Embryonic facial prominence (tissue), 1 donor: ENCODE data around the gene PVALEF.

Experiments used
- DNase-seq: peaks from one replicate; pipeline ENCODE4 v3.0.0-alpha.2; 2016; ENCODE audit errors: extremely low spot score

Gene PVALEF

DNA sequence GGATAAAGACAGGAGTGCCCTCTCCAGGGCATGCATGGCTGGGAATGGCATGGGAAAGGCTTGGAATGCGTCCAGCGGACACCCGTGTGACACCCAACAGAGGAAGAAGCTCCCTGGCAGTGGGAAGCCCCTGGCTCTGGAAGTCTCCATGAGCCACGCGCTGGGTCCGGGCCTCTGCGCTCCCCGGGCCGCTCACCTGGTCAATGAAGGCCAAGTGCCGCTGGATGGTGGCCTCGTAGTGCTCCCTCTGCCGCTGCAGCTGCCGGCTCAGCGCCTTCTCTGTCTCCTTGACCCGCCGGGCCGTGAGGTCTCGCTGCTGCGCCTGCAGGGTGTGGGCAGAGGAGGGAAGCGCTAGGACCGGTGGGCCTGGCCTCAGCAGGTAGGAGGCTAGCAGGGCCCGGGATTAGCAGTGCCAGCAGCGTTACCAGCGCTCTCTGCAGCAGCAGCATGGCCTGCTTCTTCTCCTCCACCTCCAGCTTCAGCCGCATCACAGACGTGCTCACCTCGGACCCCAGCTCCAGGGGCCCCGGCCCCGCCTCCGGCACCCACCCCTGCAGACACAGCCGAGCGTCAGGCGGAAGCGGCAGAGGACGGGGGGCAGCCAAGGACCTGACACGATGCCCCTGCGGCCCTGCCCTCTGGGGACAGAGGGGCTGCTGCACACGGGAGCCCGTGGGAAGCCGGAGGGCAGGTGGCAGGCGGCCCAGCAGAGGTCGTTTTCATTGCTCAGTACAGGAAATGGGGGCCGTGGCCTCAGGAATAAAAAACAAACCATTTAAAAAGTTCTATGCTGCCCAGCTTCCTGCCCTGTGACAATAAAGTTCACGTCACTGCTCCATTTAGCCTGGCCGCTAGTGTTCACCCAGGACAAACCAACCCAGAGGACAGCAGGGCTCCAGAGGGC lies 31.4 kb downstream of the PVALEF start:
- no peak for DNase-seq

DNA sequence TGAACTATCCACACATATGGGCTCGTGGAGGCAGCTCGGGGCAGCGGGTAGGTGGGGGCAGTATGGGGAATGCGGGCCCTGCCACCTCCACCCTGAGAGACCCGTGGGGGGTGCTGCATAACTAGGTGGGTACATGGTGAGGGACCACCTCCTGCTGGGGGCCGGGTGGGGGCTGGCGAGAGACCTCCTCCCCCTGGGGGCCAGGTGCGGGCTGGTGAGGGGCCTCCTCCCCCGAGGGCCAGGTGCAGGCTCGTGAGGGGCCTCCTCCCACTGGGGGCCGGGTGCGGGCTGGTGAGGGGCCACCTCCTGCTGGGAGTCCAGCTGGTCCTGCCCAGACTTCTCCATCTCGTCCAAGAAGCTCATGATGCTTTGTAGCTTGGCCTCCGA lies 32.1 kb downstream of the PVALEF start:
- DNase-seq = no peak

DNA sequence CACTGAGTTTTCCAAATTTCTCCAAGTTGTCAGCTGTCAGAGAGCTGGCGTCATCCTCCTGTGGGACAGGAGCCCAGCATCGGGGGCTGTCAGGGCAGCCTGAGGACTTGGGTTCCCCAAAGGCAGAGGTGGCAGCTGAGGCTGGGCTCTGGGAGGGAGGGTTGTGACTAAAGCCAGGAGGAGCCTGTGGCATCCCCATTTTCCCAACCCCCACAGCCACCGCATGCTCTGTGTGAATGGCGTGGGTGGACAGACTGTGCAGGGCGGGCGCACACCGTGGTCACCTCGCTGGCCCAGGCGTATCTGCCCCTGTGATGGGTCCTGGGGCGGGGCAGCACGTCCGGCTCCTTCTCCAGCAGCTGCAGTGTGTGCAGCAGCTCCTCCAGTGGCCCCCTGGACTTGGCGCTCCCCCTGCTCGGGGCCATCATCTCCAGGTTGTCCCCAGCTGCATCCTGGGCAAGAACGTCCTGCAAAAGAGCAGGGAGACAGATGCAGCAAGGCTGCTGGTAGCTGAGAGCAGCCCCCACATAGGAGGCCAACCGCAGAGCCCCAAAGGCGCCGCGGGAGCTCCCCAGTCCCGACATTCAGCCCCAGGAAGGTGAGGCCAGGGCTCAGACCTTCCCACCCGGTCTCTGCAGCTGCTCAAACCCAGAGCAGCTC lies 32.7 kb downstream of the PVALEF start:
- DNase-seq = no peak

DNA sequence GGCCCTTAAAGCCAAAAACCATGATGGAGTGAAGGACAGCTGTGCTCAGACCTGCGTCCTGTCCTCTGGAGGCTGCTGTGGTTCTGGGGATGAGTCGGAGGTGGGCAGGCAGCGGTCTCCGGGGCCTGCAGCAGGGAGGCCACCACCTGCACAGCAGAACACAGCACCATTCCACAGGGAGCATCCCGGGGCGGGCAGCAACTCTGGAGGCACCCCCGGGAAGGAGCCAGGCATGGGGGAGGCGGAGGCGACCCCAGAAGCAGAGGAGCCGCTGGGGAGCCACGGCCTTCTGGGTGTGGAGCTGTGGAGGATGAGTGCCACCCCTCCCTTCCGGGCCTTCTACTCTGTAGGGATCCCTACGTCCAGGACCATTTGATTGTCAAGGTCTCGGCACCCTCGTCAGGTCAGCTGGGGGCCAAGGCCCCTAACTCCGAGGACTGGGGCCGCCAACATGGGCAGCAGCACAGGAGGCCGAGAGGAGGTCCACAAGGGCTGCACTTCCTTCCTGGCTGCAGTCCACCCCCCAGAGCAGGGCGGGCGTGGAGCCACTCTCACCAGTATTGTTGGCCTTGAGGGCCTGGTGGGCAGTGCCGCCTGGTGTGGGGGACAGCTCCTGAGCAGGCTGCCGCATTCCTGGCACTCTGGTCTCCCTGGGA lies 33.6 kb downstream of the PVALEF start:
- no peak for DNase-seq

DNA sequence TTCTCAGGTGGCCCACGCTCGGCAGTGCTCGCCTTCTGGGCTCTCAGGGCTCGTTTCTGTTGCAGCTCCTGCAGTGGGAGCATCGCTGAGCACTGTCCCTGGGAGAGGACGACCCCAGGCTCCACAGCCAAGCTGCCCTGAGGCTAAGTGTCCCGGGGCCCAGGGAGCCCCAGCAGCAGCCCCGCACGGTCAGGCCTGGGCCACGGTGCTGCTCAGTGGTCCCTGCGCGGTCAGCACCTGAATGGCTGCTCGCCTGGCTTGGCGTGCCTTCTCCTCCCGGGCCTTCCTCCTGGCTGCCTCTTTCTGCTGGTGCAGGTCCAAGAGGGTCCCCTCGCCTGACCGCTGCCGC lies 34.1 kb downstream of the PVALEF start:
- DNase-seq = no peak

DNA sequence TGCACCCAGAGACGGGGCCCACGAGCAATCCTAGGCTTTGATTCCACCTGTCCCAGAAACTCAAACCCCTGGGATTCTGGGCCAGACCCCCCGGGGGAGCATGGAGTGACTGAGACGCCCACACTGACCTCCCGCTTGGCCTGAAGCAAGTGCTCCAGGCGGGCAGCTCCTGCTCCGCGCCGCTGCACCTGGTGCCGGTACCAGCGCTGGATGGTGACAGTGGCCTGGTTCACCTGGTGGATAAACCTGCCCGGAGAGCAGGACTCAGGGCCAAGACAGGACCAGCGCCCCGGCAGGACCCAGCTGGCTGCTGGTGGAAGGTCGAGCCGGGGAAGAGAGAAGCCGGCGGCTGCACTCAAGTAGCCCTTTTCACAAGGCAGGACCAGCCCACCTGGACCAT lies 34.9 kb downstream of the PVALEF start:
- DNase-seq = no peak

DNA sequence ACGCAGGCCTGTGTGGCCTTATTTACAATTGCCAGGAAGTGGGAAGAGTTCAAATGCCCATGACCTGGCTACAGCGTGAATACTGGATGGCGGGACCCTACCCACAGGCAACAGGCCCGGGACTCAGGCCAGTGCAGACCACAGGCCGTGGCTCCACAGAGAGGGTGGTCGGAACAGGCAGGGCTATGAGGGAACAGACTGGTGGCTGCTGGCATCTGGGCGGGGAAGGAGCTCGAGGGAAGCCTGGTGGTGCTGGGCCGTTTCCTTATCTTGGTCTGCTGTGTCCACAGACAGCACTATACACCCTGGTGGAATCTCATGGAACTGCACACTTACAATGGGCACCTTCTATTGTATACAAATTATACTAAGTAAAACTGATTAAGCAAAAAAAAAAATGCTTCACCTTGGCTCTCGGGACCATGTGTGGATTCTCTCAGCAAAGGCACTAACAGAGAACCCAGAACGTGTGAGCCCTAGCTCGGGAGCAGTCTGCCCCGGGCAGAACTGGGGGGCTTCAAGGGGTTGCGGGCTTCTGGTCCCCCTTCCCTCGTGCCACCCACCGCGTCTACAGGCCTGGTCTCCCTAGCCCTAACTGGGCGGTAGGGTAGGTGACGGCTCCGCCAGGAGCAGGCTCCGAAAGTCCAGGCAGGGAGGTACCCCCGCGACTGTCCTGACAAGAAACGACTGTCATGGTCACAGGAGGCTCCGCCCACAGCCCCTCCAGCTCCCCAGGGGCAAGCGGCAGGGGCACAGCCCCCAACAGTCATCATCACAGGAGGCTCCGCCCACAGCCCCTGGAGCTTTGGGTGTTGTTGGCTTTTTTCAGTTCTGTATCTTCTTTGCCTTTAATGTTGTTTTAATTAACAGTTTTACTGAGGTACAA lies 35.6 kb downstream of the PVALEF start:
- no peak for DNase-seq

DNA sequence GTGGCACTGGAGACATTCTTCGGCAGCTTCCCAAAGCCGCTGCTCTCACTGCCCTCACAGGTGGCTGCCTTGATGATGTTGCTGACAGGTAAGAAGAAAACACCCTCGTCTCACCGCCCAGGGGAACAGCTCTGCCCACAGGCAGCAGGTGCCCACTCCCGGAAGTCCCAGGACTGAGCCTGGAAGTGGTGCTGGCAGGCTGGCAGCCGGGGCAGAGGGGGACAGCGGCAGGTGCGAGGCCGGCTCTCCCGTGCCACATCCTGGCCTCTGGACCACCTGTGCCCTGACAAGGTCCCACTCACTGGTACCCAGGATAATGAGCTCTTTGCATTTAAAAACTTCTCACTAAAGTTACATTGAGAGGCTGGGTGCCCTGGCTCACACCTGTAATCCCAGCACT lies 37.0 kb downstream of the PVALEF start:
- DNase-seq = no peak

DNA sequence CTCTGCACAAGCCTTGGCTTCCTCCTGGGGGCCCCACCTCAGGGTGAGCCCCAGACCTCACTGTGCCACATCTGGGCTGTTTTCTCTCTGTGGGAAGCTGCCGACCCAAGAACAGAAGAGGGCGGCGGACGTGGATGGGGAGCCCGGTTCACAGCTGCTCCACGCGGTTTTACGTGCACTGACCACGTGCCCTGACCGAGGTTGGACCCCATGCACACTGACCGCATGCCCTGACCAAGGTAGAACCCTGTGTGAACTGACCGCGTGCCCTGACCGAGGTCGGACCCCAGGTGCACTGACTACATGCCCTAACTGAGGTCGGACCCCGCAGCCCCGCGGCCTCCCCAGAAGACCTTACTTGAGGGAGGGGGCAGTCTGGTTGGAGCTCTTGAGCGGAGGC lies 37.8 kb downstream of the PVALEF start:
- DNase-seq = no peak

DNA sequence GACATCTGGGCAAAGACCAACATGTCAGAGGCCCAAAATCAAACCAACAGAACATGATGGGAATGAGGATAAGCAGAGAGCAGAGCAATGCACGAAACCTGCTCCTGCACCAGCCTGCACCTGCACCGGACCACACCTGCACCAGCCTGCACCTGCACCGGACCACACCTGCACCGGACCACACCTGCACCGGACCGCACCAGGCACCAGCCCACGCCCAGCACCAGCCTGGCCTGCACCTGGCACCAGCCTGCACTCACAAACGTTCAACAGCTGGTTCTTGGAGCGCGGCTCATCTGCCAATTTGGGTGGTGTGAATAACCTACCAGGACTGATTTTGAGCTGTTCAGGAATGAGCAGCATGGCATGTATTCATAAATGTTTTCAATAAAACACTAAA lies 39.3 kb downstream of the PVALEF start:
- no peak for DNase-seq

DNA sequence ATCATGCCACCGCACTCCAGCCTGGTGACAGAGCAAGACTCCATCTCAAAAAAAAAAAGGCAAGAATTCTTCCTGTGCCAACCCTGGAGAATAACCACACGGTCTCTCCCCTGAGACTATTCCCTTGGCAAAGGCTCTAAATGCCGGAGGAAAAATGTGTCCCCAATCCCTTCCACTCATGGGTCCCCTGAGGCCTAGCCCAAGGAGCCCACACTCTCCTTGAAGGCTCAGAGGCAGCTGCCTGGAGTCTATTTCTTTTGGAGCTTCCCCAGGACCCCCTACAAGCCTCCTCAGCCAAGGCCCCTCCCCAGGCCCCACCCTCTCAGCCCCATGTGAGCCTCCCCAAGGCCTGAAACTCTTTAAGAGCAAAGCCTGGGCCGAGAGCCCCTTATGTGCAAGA lies 40.9 kb downstream of the PVALEF start:
- DNase-seq = no peak

DNA sequence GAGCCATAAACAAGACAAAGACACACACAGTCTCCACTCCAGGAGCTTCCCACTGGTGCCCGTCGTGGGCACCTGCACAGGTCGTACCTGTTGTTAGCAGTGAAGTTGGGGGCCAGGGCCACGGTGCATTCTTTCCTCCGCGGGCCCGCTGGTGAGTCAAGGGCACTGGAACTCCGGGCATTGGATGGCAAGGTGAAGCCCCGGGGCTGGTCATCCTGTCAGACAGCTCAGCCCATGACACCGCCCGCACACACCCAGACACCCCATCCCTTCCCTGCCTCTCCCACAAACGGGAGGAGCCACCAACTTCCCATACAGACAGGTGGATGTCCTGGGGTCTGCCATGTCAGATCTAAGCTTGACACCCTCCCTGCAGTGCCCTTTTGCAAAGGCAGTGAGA lies 41.4 kb downstream of the PVALEF start:
- no peak for DNase-seq

DNA sequence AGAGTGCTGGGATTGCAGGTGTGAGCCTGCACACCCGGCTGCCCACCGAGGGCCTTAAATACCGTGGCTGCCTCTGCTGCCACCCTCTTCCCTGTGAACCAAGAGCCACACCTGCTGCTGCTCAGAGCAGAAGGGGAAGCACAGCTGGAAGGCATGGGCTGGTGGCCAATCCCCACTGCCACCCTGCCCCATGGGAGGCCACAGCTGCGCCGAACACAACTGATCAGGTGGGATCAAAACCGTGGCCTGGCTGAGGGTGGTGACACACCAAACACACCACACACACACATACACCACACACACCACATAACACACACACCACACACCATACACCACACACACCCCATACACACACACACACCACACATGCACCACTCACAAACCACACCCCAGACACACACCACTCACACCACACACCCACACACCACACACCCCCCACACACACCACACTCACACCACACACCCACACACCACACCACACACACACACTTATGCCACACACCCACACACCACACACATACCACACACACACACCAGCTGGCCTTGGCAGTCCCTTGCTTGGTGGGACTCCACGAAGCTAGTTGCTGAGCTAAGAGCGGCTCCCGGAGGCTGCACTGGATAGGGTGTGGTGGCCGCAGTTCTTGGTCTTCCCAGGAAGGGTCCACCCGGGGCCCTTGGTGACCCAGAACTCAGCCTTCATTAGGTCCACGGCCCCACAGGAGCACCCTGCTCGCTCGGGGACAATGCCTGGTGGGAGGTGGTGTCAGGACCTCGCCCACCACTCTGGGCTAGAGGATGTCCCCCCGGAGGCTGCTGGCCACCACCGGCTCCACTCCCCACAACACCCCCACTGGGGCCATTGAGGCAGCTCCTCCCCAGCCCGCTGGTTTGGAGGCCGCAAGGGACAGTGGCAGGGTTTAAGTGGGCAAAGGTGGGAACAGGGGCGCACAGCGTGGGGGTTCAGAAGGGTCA lies 42.6 kb downstream of the PVALEF start:
- no peak for DNase-seq

DNA sequence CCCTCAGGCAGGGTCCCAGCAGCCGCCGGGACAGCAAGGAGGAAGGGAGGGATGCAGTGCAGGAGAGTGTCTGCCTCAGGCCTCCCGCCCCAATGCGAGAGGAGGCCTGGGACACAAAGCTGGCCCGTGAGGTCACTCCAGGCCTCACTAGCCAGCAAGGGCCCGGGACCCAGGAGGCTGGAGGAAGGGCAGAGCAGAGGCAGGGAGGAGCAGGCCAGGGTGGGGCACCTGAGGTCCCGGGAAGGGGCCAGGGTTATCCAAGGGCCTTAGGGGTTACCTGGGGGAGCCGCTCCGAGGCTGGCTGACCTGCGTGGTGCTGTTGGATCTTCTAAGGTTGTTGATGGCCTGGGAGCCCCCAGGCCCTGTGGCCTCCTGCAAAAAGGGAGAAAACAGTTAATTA lies 43.3 kb downstream of the PVALEF start:
- DNase-seq = no peak

DNA sequence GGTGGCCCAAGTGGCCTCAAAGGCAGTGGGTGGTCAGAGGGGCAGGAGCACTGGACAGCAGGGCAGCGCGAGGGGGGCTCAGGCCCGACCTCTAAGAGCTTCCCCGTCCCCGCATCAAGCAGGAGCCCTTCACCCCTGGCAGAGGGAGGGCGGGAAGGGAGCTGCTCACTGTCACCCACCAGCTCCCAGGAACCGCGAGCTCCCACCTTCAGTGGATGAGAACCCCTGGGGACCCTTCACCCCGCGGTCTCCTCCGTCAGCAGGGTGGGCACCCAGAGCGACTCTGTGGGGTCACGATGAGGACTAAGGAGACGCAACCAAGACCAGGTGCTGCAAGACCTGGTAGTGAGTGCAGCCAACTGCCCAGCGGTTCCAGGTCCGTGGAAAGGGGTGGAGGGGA lies 43.8 kb downstream of the PVALEF start:
- no peak for DNase-seq

DNA sequence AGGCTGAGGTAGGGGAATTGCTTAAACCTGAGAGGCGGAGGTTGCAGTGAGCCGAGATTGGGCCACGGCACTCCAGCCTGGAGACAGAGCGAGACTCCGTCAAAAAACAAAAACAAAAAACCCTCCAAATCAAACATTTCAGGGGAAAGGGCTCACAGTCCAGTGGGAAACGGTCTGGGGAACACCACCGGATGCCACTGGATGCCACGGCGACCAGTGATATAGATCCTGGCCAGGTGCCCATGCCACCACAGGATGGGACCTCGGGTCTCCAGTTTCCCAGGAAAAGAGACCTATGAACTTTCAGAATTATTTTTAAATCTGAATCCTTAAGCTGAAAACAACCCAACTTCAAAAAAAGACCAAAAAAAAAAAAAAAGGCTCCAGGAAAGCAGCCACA lies 45.2 kb downstream of the PVALEF start:
- DNase-seq = no peak

DNA sequence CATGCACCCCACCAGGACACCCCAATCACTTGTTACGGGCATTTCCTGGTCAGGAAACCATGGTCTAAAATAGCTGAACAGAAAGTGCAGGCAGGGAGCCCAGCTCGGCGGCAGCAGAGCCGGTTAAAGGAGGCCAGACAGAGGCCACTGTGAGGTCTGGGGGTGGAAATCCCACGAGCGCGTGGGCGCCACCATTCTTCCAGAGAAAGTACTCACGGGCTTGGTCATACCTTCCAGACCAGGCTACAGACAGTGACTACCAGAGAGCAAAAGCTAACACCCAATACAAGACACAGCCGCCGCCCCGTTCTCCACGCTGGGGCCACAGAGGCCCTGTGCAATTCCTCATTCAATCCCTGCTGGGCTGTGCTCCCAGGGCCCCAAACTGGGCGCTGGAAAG lies 45.6 kb downstream of the PVALEF start:
- DNase-seq = no peak

DNA sequence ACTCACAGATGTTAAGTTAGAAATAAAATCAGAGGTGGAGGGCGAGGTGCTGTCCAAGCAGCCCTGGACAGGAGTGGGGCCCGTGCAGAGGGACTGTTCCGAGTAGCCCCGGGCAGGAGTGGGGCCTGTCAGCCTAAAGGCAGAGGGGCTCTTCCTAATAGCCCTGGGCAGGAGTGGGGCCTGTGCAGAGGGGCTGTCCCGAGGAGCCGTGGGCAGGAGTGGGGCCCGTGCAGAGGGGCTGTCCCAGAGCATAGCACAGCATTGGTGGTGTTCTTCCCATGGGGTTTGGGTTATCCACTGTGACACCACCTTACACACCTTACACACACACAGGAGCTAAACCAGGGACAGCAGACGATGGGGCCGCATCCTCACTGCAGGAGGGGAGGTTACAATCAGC lies 47.1 kb downstream of the PVALEF start:
- DNase-seq = no peak

DNA sequence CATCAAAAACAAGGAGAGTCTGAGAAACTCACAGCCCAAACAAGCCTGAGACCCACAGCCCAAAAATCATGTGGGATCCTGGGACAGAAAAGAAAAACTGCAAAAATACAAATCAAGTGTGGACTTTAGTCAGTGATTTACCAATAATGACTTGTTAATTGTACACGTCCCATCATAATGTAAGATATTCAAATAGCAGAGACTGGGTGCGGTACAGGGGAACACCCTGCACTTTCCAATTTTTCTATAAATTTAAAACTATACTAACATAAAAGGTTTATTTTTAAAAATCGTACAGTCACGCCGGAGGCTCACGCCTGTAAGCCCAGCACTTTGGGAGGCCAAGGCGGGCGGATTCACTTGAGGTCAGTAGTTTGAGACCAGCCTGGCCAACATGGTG lies 48.7 kb downstream of the PVALEF start:
- no peak for DNase-seq

DNA sequence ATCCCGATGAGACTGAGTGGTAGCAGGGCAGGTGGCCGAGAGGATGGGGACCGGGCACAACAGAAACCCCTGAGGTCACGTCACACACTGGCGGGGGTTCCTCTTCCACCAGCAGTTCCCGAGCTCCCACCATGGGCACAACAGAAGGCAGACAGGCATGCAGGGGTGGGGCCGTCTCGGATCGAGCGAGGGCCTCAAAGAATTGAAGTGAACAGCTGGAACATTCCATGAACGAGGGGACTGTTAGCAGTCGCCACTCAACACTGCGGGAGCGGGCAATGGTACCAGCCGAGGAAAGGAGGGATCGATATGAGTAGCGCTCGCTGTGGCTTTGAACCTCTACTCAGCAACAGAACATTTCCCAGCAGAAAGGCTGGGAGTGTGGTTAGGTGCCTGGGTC lies 52.2 kb downstream of the PVALEF start:
- no peak for DNase-seq

DNA sequence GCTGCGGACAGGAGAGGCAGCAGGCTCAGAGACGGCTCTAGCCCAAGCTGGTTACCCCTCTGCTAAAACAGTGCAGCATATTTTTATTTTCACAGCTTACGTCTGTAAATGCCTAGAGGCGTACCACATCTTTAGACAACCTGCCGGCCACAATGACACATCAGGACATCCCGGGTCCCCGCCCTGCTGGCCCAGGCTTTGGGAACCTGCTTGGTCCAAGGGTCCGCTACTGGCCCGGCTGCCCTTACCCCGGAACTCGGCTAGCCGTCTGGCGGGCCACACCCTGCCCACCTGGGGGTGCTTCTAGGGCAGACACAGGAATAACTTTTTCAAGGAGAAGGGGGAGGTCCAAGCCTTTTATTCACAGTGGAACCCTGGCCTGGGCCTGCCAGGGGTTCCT lies 53.2 kb downstream of the PVALEF start:
- DNase-seq = no peak
